GM23338 (cell line): ENCODE data around the gene DNAH10.
"Not testable (repeated sequence)": the region's sequence is repeated elsewhere in the genome, so short reads cannot be mapped to it uniquely, and the experiment has no call there.

ENCODE experiments used
- EZH2phosphoT487 ChIP-seq: fragments of 200-600 bp; sonication (generic); IDR thresholded peaks from one replicate; pipeline ENCODE4 v1.8.1; 2018; ENCODE audit warnings: antibody characterized with exemption; ENCODE audit not compliant: unreplicated experiment
- POLR2AphosphoS5 ChIP-seq: IDR thresholded peaks from 2 replicates; pipeline ENCODE4 v1.6.1; 2016; ENCODE audit warnings: antibody characterized with exemption, low read depth
- ZNF114 ChIP-seq: fragments of 250-450 bp; sonication (Bioruptor Pico); IDR thresholded peaks from 2 replicates; pipeline ENCODE4 v1.5.0; 2020; ENCODE audit warnings: mild to moderate bottlenecking, moderate library complexity
- TF ChIP-seq, protein P1 (sequence below), 2 experiments: fragments of 200-600 bp in 1 of 2; sonication (generic) in 1 of 2; conservative IDR thresholded peaks; 2 replicates each; pipeline versions ENCODE4 v1.5.1 to v1.6.1; 2016 to 2017; ENCODE audit warnings: antibody characterized with exemption in 2 of 2, low read depth in 2 of 2, mild to moderate bottlenecking in 2 of 2, moderate library complexity in 1 of 2
- TF ChIP-seq, protein P2 (sequence below): IDR thresholded peaks from one replicate; pipeline ENCODE4 v1.6.1; 2018; ENCODE audit warnings: antibody characterized with exemption; ENCODE audit not compliant: unreplicated experiment

DNA sequence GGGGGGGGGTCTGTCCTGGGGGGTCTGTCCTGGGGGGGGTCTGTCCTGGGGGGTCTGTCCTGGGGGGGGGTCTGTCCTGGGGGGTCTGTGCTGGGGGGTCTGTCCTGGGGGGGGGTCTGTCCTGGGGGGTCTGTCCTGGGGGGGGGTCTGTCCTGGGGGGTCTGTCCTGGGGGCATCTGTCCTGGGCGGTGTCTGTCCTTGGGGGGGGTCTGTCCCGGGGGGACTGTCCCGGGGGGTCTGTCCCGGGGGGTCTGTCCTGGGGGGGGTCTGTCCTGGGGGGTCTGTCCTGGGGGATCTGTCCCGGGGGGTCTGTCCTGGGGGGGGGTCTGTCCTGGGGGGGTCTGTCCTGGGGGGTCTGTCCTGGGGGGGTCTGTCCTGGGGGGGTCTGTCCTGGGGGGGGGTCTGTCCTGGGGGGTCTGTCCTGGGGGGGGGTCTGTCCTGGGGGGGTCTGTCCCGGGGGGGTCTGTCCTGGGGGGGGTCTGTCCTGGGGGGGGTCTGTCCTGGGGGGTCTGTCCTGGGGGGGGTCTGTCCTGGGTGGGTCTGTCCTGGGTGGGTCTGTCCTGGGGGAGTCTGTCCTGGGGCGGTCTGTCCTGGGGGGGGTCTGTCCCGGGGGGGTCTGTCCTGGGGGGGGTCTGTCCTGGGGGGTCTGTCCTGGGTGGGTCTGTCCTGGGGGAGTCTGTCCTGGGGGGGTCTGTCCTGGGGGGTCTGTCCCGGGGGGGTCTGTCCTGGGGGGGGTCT is 149.7 kb downstream of the DNAH10 start:
- TF ChIP-seq, protein P1, sequence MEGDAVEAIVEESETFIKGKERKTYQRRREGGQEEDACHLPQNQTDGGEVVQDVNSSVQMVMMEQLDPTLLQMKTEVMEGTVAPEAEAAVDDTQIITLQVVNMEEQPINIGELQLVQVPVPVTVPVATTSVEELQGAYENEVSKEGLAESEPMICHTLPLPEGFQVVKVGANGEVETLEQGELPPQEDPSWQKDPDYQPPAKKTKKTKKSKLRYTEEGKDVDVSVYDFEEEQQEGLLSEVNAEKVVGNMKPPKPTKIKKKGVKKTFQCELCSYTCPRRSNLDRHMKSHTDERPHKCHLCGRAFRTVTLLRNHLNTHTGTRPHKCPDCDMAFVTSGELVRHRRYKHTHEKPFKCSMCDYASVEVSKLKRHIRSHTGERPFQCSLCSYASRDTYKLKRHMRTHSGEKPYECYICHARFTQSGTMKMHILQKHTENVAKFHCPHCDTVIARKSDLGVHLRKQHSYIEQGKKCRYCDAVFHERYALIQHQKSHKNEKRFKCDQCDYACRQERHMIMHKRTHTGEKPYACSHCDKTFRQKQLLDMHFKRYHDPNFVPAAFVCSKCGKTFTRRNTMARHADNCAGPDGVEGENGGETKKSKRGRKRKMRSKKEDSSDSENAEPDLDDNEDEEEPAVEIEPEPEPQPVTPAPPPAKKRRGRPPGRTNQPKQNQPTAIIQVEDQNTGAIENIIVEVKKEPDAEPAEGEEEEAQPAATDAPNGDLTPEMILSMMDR (conservative IDR thresholded peaks at IDR 0.05; ENCODE audit: low read depth in 2 of 2) = not testable (repeated sequence)
- TF ChIP-seq, protein P2, sequence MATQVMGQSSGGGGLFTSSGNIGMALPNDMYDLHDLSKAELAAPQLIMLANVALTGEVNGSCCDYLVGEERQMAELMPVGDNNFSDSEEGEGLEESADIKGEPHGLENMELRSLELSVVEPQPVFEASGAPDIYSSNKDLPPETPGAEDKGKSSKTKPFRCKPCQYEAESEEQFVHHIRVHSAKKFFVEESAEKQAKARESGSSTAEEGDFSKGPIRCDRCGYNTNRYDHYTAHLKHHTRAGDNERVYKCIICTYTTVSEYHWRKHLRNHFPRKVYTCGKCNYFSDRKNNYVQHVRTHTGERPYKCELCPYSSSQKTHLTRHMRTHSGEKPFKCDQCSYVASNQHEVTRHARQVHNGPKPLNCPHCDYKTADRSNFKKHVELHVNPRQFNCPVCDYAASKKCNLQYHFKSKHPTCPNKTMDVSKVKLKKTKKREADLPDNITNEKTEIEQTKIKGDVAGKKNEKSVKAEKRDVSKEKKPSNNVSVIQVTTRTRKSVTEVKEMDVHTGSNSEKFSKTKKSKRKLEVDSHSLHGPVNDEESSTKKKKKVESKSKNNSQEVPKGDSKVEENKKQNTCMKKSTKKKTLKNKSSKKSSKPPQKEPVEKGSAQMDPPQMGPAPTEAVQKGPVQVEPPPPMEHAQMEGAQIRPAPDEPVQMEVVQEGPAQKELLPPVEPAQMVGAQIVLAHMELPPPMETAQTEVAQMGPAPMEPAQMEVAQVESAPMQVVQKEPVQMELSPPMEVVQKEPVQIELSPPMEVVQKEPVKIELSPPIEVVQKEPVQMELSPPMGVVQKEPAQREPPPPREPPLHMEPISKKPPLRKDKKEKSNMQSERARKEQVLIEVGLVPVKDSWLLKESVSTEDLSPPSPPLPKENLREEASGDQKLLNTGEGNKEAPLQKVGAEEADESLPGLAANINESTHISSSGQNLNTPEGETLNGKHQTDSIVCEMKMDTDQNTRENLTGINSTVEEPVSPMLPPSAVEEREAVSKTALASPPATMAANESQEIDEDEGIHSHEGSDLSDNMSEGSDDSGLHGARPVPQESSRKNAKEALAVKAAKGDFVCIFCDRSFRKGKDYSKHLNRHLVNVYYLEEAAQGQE = not testable (repeated sequence)
- TF ChIP-seq ZNF114, POLR2AphosphoS5, EZH2phosphoT487: not testable (repeated sequence)
